Keratinocyte (primary cell): ENCODE data around the gene CLSTN2. TPM values are rescaled to one million over a fixed set of nuclear protein-coding genes. Genes with fewer than 3 reads are reported as not detected.

Experiments used
- DNase-seq: peaks from one replicate; pipeline ENCODE4 v3.0.0-alpha.2; 2011; ENCODE audit warnings: low read depth, missing footprints, low spot score
- FAIRE-seq: peaks from 2 replicates; lab custom pipeline; 2011; peaks lifted over from hg19 to GRCh38; lab: Jason Lieb, UNC
- H2AFZ ChIP-seq: 2 replicates; pipeline ENCODE4 v1.6.0; 2012; ENCODE audit warnings: low read length, control low read depth, inconsistent platforms; ENCODE audit not compliant: control insufficient read depth
- H3K27ac ChIP-seq: 2 replicates; pipeline ENCODE4 v1.5.1; 2011; ENCODE audit warnings: low read length; ENCODE audit not compliant: control insufficient read depth, insufficient read depth
- H3K27me3 ChIP-seq: 3 replicates; pipeline ENCODE4 v1.6.0; 2011; ENCODE audit warnings: low read length; ENCODE audit not compliant: control insufficient read depth, insufficient read depth; ENCODE audit errors: extremely low read depth
- H3K36me3 ChIP-seq, 2 experiments: 2 replicates in 1 of 2; 3 replicates in 1 of 2; pipeline ENCODE4 v1.5.1; 2011; ENCODE audit warnings: low read length in 2 of 2, mild to moderate bottlenecking in 1 of 2; ENCODE audit not compliant: control insufficient read depth in 2 of 2, insufficient read depth in 2 of 2; ENCODE audit errors: extremely low read depth in 1 of 2
- H3K4me1 ChIP-seq: 3 replicates; pipeline ENCODE4 v1.5.1; 2011; ENCODE audit warnings: low read length; ENCODE audit not compliant: control insufficient read depth, insufficient read depth; ENCODE audit errors: extremely low read depth
- H3K4me2 ChIP-seq: 3 replicates; pipeline ENCODE4 v1.6.0; 2011; ENCODE audit warnings: low read depth, low read length; ENCODE audit not compliant: control insufficient read depth, insufficient read depth; ENCODE audit errors: extremely low read depth
- H3K4me3 ChIP-seq, 3 experiments: fragments of 200-600 bp in 1 of 3; sonication (generic) in 1 of 3; 2 replicates in 2 of 3; 3 replicates in 1 of 3; pipeline ENCODE4 v1.5.1; 2011 to 2016; ENCODE audit warnings: low read length in 3 of 3, mild to moderate bottlenecking in 3 of 3, control low read depth in 2 of 3, inconsistent platforms in 1 of 3, low read depth in 1 of 3, mixed read lengths in 1 of 3, mixed run types in 1 of 3, moderate library complexity in 1 of 3; ENCODE audit not compliant: control insufficient read depth in 2 of 3, insufficient read depth in 2 of 3; ENCODE audit errors: extremely low read depth in 1 of 3
- H3K79me2 ChIP-seq: 2 replicates; pipeline ENCODE4 v1.6.0; 2012; ENCODE audit warnings: low read length; ENCODE audit not compliant: control insufficient read depth, insufficient read depth
- H3K9ac ChIP-seq: 3 replicates; pipeline ENCODE4 v1.6.0; 2011; ENCODE audit warnings: low read length; ENCODE audit not compliant: control insufficient read depth, insufficient read depth; ENCODE audit errors: extremely low read depth
- H3K9me1 ChIP-seq: 3 replicates; pipeline ENCODE4 v1.6.0; 2011; ENCODE audit warnings: low read length; ENCODE audit not compliant: control insufficient read depth, insufficient read depth; ENCODE audit errors: extremely low read depth
- H3K9me3 ChIP-seq: 2 replicates; pipeline ENCODE4 v1.5.1; 2012; ENCODE audit warnings: low read depth, low read length; ENCODE audit not compliant: control insufficient read depth
- H4K20me1 ChIP-seq: 3 replicates; pipeline ENCODE4 v1.6.0; 2011; ENCODE audit warnings: low read length; ENCODE audit not compliant: control insufficient read depth, insufficient read depth; ENCODE audit errors: extremely low read depth
- EZH2 ChIP-seq: IDR thresholded peaks from one replicate; pipeline ENCODE4 v1.6.1; 2012; ENCODE audit warnings: inconsistent platforms, mild to moderate bottlenecking, low read length, moderate library complexity
- dilution Hi-C: fragments of 300-500 bp; cut with MboI; formaldehyde crosslinking; loops from one replicate; pipeline ENCODE4 v1.7.0; 2020; ENCODE audit warnings: low sequenced_read_pairs; ENCODE audit not compliant: extremely low pct_ligation_motif_present
- polyA plus RNA-seq, 5 experiments: library from polyadenylated mRNA; depleted of rRNA in 3 of 5; stranded (reverse) in 3 of 5; stranded (forward) in 1 of 5; unstranded in 1 of 5; fragments of >200 nt; gene quantifications; 1 replicate in 1 of 5; 2 replicates in 3 of 5; 3 replicates in 1 of 5; pipeline versions ENCODE4 v1.2.1 to v1.2.3, GENCODE V29; 2011 to 2012; ENCODE audit warnings: missing spikeins in 2 of 5, low read depth in 1 of 5, low replicate concordance in 1 of 5
- TF ChIP-seq, protein P1 (sequence below), 3 experiments: IDR thresholded peaks in 1 of 3; conservative IDR thresholded peaks in 1 of 3; optimal IDR thresholded peaks in 1 of 3; 2 replicates in 2 of 3; 3 replicates in 1 of 3; pipeline versions ENCODE3 to v1.5.1; 2011; ENCODE audit warnings: low read length in 3 of 3, mild to moderate bottlenecking in 3 of 3, moderate library complexity in 2 of 3, control low read depth in 1 of 3, inconsistent platforms in 1 of 3; ENCODE audit not compliant: insufficient read depth in 2 of 3; ENCODE audit errors: extremely low read depth in 1 of 3

The CLSTN2 gene
- polyA plus RNA-seq, 1 donor (not counting 4 experiments of a cell fraction or from before 2014, with no cell fraction given): 0.09 TPM

- H3K4me1 ChIP-seq: no peaks in the 10 kb centered on the region
- H3K27ac ChIP-seq: no peak overlapping the region
- H3K27me3 ChIP-seq: peaks cover 4% of the 10 kb centered on the region
- no peak overlapping the region for H3K9ac ChIP-seq
- no peaks in the 10 kb centered on the region for H3K36me3 ChIP-seq
- H4K20me1 ChIP-seq: no peaks in the 10 kb centered on the region
- DNase-seq: no peak
- FAIRE-seq: no peak
- TF ChIP-seq EZH2: no peak
- TF ChIP-seq, protein P1, sequence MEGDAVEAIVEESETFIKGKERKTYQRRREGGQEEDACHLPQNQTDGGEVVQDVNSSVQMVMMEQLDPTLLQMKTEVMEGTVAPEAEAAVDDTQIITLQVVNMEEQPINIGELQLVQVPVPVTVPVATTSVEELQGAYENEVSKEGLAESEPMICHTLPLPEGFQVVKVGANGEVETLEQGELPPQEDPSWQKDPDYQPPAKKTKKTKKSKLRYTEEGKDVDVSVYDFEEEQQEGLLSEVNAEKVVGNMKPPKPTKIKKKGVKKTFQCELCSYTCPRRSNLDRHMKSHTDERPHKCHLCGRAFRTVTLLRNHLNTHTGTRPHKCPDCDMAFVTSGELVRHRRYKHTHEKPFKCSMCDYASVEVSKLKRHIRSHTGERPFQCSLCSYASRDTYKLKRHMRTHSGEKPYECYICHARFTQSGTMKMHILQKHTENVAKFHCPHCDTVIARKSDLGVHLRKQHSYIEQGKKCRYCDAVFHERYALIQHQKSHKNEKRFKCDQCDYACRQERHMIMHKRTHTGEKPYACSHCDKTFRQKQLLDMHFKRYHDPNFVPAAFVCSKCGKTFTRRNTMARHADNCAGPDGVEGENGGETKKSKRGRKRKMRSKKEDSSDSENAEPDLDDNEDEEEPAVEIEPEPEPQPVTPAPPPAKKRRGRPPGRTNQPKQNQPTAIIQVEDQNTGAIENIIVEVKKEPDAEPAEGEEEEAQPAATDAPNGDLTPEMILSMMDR (optimal IDR thresholded peaks at IDR 0.05 in 1 of 3, IDR thresholded peaks at IDR 0.05 in 1 of 3, conservative IDR thresholded peaks at IDR 0.05 in 1 of 3; ENCODE audit: extremely low read depth in 1 of 3, insufficient read depth in 2 of 3, low read length in 3 of 3): no peak
- no peak overlapping the region for H2AFZ ChIP-seq
- H3K9me3 ChIP-seq: no peaks in the 10 kb centered on the region
- H3K9me1 ChIP-seq: no peaks in the 10 kb centered on the region
- dilution Hi-C loops: no loop called here
- H3K4me2 ChIP-seq: no peak overlapping the region
- H3K79me2 ChIP-seq: no peaks in the 10 kb centered on the region
- no peak overlapping the region for H3K4me3 ChIP-seq
These were observed 76.8 kb downstream of the CLSTN2 start for GRCh38 chr3:140011611-140012277.

GRCh38 chr3:140013220-140013619, 78.2 kb downstream of the CLSTN2 start:
- H3K36me3 ChIP-seq: no peaks in the 10 kb centered on the region
- no peak for DNase-seq
- no peak for FAIRE-seq
- H3K4me2 ChIP-seq: no peak overlapping the region
- no peak overlapping the region for H3K27ac ChIP-seq
- no peaks in the 10 kb centered on the region for H3K4me1 ChIP-seq
- no peaks in the 10 kb centered on the region for H3K9me3 ChIP-seq
- H3K9ac ChIP-seq: no peak overlapping the region
- no peaks in the 10 kb centered on the region for H3K79me2 ChIP-seq
- H3K27me3 ChIP-seq: no peaks in the 10 kb centered on the region
- no peak for TF ChIP-seq EZH2
- TF ChIP-seq, protein P1 (optimal IDR thresholded peaks at IDR 0.05 in 1 of 3, IDR thresholded peaks at IDR 0.05 in 1 of 3, conservative IDR thresholded peaks at IDR 0.05 in 1 of 3; ENCODE audit: extremely low read depth in 1 of 3, insufficient read depth in 2 of 3, low read length in 3 of 3): no peak
- dilution Hi-C loops: no loop called here
- H2AFZ ChIP-seq: no peak overlapping the region
- H4K20me1 ChIP-seq: no peaks in the 10 kb centered on the region
- H3K4me3 ChIP-seq: no peak overlapping the region
- H3K9me1 ChIP-seq: no peaks in the 10 kb centered on the region
